Stimulated activated CD8-positive, alpha-beta memory T cell treated with anti-CD3 and anti-CD28 coated beads, Interleukin-7, amount 100 ng/mL, for 1 hour (primary cell): ENCODE data around the gene TRAK1.

Experiments used
- DNase-seq, 2 donors: peaks; one replicate each; pipeline ENCODE4 v3.0.0-alpha.2; 2020; ENCODE audit warnings: low read depth in 2 of 2

Gene TRAK1

DNA sequence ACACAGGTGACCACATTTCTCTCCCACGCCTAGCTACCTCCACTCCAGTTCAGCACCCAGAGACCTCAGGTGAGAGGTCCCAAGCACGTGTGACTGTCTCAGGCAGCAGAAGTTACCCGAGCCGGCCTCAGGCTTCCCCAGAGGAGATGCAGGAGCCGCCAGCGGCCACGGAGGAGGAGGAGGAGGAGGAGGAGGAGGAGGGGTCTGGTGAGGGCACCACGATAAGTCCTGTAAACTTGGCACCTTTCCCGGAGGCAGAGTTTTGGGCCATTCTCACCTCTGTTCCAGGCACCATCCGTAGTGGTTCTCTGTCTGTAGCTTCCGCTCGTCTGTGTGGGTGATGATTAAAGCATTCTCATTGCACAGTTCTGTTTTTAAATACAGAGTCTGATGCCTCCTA is 118.8 kb downstream of the TRAK1 start:
- DNase-seq, result no peak

DNA sequence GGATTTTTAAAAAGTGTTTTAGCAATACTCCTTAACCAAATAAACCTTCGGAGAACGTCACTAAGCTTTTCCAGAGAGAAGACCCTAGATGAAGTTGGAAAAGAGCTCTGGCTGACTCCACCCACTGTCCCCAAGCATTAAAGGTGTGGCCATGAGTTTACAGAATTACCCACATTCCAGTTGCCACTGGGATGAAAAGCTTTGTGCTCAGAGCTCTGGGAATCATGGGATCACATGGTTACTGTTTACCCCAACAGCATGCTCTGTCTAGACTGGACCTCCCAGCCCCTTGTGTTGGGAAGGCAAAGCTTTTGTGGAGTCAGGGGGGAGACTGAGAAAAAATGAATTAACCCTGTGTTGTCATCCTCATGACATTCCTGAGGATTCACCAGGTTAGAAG is 119.6 kb downstream of the TRAK1 start:
- DNase-seq, result no peak

DNA sequence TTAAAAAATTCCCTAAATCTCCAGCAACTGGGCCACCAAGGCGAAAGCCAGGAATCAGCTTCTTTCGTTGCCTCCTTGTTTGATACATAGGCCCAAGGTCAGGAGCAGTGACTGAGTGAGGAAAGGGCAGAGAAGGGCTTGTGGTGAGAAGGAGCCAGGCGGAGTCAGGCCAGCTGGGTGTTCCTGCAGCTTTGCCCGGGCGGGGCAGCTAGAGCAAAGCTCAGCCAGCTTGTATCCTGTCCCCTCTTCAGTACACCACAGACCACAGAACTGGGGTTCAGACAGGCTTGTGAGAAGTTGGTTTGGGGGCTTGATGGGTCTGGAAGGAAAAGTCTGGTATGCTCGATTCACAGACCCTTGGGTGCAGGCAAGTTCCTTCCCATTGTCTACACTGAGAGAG is 122.3 kb downstream of the TRAK1 start:
- no peak for DNase-seq

DNA sequence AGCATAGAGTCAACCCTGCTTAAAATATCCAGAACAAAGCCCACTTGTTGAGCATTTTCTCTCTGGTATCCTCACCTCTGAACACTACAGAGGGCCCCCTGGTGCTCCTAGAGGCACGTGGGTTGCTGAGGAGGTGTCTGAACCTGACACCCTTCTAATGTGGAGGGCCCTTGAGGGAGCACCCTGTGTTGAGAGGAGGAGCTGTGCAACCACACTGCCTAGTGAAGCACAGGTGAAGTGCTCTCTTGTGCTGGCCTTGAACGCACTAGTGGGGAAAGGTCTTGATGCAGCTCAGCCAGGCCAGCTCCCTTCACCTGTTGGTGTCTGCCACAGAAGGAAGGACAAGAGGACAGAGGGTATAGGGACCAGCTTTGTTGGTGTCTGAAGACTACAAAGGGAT is 122.9 kb downstream of the TRAK1 start:
- DNase-seq, result no peak

DNA sequence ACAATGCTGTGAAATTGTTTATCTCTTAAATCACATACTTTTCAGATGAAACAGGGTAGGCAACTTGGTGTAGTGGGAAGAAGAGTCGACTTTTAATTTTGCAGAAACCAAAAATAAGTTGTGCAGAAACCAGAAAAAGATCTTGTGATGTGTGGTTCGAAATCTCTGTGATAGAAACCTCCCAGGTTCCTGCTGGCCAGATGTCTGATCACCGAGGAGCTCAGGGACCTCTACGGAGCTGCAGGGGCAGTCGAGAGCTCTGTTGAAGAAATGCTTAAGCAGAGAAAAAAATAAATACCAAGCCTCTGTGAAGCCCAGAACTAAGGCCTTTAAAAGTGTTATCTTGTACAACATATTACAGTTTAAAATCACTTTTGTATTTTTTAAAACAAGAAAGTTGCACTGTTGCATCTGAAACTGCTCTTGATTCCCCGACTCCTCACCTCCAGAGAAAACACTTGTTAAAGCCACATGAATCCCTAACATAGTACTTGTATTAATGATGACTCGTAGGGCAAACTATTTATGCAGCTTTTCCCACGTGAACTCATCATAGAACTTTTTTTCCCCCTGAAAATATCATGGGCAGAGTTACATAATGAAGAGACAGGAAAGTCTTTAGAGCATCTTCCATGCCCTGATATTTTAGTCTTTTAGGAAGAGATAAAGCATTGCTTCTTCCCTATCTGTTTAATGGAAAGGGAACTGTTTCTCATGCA is 123.6 kb downstream of the TRAK1 start:
- no peak for DNase-seq

DNA sequence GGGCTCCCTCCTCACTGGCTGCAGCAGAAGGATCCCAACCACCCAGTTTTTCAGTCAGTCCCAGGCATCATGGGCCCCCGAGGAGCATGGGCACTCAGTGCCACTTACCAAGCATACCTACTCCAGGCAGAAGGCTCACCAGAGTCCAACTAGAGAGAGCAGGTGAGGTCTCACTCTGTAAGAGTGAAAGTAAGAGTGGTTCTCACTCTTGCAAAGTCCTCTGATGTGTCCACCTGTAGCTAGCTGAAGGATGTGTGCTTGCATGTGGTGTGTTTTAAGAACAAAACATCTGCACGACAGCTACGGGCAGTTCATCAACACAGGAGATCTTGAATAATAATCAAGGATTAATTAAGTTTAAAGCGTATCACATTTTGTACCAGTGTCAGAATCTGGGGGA is 125.1 kb downstream of the TRAK1 start:
- no peak for DNase-seq

DNA sequence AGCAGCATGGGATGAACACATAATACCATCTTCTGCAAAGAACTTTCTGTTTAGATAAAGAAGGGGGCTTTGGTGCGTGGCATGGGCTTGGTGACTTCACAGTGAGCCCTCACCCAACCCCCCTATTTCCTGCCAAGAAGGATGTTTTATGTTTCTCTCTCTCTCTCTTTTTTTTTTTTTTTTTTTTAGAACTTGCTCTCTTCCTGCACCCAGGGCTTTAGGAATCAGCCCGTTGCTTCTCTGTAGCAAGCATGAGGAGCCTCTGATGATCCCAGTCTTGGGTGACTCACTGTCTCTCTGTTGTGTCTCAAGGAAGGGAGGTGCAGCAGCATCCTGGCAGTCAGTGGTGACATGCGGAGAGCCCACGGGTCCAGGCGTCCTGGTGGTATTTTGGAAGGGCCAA is 125.8 kb downstream of the TRAK1 start:
- DNase-seq, result no peak

DNA sequence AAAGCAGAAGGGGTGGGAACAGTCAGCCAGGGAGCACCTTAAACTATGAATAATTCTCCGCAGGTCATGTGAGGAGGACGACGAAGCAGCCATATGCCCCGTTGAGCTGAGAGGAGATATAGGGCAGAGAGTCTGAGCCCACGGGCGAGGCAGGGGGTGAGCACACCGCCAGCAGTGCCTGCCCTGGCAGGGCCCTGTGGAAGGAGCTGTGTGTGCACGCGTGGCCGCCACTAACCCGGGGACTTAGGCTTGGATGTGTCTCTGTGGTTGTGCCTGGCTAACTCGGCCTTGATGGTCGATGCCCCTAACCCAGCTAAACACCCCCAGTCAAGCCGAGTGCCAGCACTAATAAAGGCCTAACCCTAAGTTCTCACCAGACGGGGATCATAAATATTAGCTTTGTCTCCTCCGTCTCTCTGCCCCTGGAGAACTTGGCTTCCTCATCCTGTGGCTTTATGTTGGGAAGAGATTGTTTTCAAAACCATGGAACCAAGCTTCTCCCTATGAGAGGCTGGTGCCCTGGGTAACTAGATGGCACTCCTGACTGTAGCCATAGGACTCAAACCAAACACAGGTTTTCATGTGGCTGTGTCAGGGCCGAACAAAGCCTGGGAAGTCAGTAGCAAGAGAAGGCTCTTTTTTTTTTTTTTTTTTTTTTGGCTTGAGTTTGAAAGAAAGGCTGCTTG is 129.4 kb downstream of the TRAK1 start:
- no peak for DNase-seq

DNA sequence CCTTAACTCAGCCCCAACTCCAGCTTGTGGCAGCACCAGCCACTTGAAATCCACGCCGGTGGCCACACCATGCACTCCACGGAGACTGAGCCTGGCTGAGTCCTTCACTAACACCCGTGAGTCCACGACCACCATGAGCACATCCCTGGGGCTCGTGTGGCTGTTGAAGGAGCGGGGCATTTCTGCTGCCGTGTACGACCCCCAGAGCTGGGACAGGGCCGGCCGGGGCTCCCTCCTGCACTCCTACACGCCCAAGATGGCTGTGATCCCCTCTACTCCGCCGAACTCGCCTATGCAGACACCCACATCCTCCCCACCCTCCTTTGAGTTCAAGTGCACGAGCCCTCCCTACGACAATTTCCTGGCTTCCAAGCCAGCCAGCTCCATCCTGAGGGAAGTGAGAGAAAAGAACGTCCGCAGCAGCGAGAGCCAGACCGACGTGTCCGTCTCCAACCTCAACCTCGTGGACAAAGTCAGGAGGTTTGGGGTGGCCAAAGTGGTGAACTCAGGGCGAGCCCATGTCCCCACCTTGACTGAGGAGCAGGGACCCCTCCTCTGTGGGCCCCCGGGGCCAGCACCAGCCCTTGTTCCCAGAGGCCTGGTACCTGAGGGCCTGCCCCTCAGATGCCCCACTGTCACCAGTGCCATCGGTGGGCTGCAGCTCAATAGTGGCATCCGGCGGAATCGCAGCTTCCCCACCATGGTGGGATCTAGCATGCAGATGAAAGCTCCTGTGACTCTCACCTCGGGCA is 132.0 kb downstream of the TRAK1 start:
- no peak for DNase-seq

DNA sequence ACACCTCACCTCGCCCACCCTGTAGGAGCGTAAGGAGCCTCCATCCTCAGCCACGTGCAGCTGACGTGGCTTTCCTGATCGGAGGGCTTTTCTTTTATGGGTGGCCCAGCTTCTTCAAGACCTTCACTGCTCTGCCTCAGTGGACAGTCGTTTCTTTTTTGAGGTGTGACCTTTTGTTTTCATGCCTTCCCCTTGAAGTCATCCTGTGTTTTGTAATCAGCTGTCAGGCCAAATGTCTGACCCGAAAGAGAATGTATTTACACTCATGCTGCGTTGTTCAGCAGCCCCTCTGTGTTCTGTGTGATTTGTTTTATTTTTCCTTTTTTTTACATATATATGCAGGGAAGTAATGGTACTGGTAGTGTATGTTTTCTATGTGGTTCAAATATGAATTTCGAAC is 133.0 kb downstream of the TRAK1 start:
- no peak for DNase-seq

DNA sequence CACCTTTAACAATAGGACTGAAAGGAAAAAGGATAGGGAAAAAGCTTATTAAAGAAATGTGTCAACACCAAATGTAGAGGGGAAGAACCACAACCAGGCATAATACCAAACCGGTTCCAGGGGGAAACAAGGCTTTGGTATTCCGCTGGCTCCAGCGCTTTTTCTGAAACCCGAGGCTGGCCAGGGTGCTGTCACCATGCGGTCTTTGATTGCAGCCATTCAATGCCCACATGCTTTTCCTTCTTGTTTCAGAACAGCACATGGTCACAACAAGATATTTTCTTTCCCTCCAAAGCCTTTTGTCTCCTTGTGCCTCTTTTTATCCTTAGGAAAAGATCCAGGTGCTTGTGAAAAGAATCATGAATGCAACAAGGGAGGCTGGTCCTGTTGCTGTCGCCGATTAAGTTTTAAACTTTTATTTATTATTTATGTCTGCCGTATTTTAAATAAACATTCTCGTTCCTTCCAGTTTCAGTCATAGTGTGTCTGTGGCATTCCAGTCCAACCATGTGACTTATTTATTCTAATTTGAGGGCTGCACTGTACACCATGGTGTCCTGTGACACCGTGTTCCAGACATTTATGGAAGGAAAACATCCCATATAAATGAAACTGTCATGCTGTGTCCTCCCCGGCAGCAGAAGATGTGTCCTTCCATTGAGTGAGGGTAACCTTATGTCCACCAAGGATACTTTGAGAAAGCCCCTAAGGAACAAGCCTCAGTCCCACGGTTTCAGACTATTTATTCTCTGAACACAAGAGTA is 133.7 kb downstream of the TRAK1 start:
- no peak for DNase-seq

DNA sequence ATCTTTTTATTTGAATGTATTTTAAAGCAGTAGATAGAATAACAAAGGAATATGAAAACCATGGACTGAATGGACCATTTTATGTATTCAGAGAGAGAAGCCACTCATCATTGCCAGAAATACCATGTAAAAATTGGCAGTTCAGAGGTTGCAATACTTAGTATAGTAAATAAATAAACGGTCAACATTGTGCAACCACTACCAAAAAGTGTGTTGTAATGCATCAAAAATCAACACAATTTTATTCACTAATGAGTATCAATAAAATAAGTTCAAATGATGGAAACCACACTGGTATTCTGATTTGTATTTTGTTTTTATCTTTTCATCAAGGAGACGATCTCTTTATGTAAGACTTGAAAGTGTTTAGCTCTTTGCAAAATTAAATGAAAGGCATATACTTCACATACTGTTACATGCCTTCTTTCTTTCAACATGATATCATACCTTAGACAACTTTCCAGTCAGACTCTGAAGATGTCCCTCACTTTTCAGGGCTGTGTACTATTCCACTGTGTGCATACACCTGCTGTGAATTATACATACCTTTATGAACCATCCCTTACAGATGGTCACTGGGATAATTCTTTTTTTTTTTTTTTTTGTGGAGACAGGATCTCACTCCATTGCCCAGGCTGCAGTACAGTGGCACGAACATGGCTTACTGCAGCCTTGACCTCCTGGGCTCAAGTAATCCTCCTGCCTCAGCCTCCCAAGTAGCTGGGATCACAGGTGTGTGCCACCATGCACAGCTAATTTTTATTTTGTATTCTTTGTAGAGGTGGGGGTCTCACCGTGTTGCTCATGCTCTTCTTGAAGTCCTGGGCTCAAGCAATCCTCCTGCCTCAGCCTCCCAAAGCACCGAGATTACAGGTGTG is 134.6 kb downstream of the TRAK1 start:
- no peak for DNase-seq

DNA sequence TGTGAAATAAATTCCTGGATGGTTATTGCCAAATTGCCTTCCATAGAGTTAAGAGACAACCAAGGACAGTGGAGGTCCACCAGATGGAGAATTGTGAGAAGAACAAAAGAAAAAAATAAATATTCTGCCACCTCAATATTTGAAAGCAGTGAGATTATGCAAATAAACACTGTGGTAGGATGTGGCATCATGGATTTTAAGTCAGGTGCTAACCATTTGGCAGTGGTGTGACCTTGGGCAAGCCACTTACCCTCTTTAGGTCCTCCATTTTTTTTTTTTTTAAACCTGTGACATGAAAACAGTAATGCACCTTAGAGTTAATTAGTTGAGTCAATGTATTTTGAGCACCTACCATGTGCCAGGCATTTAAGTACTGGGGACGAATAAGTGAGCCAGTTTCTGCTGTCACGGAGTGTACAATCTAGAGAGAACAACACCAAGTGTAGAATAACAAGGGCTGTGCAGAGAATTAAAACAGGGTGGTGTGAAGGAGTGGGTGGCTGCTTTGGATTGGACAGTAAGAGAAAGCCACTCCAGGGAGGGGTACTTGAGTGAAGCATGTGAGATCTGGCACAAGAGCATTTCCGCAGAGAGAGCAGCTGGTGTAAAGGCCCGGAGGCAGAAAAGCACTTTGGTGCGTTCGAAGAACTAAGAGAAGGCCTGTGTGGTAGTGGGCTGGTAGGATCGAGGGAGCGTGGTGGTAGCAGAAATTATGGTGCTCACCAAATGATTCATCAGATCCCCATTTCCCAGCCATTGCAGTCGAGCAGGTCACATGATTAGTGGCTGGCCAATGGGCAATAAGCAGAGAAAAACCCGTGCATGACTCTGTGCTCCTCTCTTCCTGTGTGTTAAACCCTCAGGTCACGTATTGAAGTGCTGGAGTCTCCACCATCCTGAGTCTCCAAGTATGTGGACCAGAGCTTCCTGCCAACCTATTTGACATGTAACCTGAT is 135.6 kb downstream of the TRAK1 start:
- DNase-seq, result no peak

DNA sequence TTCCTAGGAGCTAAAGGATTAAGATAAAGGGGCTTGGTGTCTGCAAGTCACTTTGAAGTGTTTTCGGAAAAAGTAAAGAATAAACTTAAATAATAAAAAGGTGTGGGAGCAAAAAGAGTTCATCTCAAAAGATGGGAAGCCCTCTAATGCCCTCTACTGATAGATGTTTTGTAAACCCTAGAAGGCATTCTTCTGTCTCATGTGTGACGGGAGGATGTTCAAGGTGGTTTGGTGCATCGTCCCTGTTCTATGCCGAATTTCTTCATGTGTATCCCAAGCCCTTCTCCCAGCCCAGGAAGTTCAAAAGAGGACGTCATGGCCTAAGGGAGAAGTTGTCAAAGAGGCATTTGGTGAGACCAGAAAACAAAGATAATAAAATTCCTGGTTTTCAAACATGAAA is 137.6 kb downstream of the TRAK1 start:
- no peak for DNase-seq

DNA sequence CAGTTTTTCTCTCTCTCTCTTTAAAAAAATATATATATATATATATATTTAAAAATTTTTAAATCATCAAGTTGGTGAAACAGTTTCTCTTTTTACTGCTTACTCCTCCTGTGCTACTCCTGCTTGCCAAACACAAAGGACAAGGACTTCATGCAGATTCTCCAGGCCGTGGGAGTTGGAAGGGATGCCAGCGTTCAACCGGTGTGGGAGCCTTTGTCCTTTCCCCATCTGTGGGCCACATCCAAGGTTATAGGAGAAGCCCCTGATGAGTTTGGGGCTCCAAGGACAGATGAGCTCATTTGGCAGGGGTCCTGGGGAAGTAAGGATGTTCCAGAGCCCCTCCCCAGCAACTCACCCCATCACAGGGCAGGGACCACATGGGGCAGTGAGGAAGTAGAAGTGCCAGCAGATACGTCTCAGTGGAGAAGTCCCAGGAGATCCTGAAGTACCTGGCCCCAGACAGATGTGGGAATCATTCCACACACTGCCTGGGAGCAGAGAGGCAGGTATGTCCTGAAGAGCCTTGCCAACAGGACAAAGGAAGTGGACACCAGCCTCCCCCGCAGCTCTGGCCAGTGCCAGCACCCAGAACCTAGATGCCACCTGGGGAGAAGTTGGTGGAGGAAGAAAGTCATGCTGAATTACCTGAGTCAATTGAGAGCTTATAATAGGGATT is 138.2 kb downstream of the TRAK1 start:
- no peak for DNase-seq

DNA sequence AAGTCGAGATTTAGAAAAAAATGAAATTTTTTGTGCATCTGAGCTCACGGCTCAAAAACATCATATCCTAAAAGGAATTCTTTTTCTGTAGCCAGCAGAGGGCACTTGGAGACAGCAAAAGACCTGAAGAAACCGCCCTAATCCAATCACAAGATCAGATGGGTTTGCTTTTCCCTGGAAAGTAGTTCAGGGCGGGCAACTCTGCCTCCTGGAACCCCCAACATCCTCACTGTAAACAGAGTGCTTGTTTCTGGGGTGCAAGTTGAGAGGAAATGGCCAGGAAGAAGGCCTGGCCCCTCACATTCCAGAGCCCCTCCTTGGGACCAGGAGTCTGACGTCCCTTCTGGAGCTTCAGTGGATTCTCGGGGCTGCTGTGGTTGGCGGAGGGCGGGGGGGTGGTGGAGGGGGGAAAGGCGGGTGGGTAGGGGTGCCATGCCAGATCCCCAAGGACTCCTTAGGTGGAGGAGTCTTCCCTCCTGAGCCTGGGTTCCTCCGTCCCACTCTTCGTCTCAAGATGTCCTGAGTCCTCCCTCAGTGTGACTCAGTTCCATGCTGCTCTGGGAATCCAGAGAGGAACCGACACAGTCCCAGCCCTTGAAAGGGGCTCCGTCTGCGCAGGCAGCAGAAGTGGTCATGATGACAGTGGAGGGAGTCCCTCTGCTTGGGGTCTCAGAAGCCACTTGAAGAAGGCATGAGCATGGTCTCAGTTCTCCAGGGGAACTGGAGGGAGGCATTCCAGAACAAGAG is 139.0 kb downstream of the TRAK1 start:
- DNase-seq, result no peak

DNA sequence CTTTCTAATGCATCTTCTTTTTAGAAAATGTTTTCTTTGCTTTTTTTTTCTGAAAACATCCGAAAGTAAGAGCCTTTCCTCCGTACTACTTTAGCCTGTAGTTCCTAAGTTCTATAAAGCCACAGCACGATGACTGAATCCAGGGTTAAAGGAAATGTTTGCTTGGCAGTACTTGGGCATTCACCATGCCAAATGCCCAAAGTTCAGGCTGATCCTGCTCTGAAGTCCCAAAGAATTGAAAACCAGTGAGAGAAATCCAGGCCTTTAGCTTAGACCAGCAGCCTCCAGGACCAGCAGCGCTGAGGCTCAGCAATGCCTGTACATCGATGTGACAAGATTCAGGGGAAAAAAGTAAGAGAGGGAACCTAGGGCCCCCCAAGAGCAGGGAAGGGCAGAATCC is 139.7 kb downstream of the TRAK1 start:
- DNase-seq, result no peak

DNA sequence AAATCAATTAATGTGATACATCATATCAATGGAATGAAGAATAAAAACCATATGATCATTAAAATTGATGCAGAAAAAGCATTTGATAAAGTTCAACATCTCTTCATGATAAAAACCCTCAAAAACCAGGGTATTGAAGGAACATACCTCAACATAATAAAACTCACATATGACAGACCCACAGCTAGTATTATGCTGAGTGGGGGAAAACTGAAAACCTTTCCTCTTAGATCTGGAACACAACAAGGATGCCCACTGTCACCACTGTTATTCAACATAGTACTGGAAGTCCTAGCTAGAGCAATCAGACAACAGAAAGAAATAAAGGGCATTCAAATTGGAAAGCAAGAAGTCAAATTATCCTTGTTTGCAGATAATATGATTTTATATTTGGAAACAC is 144.4 kb downstream of the TRAK1 start:
- DNase-seq, result no peak

DNA sequence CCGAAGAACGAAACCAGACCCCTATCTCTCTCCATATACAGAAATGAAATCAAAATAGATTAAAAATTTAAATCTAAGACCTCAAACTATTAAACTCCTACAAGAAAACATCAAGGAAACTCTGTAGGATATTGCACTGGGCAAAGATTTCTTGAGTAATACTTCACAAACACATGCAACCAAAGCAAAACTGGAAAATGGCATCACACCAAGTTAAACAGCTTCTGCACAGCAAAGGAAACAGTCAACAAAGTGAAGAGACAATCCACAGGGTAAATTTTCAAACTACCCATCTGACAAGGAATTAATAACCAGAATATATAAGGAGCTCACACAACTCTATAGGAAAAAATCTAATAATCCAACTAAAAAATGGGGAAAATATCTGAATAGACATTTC is 145.5 kb downstream of the TRAK1 start:
- no peak for DNase-seq
